Suprapubic skin (tissue), 3 donors: ENCODE measurements around the gene ANKRD34B.

Experiments
- EP300 ChIP-seq: sonication (generic); formaldehyde crosslinking; IDR thresholded peaks from one replicate; pipeline ENCODE4 v1.6.1; 2017; ENCODE audit warnings: antibody characterized with exemption
- POLR2A ChIP-seq, 2 donors: fragments of 450-650 bp; IDR thresholded peaks; one replicate each; pipeline ENCODE4 v1.6.1; 2017; ENCODE audit warnings: antibody characterized with exemption in 2 of 2, mild to moderate bottlenecking in 2 of 2, moderate library complexity in 2 of 2
- TF ChIP-seq, protein P1 (sequence below), 2 donors: fragments of 200-600 bp in 1 of 2; fragments of 450-650 bp in 1 of 2; sonication (generic) in 1 of 2; IDR thresholded peaks; one replicate each; pipeline ENCODE4 v1.5.1; 2016 to 2019; ENCODE audit warnings: antibody characterized with exemption in 2 of 2, mild to moderate bottlenecking in 1 of 2, moderate library complexity in 1 of 2

DNA sequence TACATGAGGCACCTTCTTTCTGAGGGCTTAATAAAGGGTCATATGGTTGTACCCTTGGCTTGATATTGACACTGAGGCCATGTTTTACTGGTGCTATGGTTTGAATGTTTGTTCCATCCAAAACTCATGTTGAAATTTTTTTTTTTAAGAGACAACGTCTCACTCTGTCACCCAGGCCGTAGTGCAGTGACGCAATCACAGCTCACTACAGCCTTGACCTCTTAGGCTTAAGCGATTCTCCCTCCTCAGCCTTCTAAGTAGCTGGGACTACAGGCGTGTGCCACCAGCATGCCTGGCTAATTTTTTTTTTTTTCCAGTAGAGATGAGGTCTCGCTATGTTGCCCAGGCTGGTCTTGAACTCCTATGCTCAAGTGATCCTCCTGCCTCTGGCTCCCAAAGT is 61.2 kb downstream of the ANKRD34B start:
- TF ChIP-seq, protein P1, sequence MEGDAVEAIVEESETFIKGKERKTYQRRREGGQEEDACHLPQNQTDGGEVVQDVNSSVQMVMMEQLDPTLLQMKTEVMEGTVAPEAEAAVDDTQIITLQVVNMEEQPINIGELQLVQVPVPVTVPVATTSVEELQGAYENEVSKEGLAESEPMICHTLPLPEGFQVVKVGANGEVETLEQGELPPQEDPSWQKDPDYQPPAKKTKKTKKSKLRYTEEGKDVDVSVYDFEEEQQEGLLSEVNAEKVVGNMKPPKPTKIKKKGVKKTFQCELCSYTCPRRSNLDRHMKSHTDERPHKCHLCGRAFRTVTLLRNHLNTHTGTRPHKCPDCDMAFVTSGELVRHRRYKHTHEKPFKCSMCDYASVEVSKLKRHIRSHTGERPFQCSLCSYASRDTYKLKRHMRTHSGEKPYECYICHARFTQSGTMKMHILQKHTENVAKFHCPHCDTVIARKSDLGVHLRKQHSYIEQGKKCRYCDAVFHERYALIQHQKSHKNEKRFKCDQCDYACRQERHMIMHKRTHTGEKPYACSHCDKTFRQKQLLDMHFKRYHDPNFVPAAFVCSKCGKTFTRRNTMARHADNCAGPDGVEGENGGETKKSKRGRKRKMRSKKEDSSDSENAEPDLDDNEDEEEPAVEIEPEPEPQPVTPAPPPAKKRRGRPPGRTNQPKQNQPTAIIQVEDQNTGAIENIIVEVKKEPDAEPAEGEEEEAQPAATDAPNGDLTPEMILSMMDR (IDR thresholded peaks at IDR 0.05) = no peak
- TF ChIP-seq POLR2A (IDR thresholded peaks at IDR 0.05) (no peak), EP300 (no peak)
